ENCODE measurements around the gene COMMD6.

COMMD6 gene

DNA sequence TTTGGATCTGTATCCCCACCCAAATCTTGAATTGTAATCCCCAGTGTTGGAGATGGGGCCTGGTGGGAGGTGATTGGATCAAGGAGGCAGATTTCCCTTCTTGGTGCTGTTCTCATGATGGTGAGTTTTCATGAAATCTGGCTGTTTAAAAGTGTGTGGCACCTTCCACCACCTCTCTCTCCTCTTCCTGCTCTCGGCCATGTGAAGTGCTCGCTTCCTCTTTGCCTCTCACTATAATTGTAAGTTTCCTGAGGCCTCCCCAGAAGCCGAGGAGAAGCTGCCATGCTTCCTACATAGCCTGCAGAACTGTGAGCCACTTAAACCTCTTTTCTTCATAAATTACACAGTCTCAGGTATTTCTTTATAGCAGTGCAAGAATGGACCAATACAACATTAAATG lies 15.7 kb downstream of the COMMD6 start:
- no peak for DNase-seq (ENCODE audit: low read depth)

DNA sequence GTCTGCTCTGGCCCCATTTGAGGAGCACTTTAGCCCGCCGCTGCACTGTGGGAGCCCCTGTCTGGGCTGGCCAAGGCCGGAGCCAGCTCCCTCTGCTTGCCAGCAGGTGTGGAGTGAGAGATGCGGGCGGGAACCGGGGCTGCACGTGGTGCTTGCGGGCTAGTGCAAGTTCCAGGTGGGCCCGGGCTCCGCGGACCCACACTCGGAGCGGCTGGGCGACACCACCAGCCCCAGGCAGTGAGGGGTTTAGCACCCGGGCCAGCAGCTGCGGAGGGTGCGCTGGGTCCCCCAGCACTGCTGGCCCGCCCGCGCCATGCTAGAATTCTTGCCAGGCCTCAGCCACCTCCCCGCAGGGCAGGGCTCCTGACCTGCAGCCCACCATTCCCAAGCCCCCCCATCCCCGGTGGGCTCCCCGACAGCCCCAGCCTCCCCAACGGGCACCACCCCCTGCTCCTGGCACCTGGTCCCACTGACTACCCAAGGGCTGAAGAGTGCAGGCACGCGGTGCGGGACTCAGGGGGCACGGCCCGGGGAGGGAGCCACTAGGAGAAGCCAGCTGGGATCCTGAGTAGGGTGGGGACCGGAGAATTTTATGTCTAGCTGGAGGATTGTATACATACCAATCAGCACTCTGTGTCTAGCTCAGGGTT lies 19.1 kb downstream of the COMMD6 start:
- no peak for DNase-seq (ENCODE audit: low read depth)

DNA sequence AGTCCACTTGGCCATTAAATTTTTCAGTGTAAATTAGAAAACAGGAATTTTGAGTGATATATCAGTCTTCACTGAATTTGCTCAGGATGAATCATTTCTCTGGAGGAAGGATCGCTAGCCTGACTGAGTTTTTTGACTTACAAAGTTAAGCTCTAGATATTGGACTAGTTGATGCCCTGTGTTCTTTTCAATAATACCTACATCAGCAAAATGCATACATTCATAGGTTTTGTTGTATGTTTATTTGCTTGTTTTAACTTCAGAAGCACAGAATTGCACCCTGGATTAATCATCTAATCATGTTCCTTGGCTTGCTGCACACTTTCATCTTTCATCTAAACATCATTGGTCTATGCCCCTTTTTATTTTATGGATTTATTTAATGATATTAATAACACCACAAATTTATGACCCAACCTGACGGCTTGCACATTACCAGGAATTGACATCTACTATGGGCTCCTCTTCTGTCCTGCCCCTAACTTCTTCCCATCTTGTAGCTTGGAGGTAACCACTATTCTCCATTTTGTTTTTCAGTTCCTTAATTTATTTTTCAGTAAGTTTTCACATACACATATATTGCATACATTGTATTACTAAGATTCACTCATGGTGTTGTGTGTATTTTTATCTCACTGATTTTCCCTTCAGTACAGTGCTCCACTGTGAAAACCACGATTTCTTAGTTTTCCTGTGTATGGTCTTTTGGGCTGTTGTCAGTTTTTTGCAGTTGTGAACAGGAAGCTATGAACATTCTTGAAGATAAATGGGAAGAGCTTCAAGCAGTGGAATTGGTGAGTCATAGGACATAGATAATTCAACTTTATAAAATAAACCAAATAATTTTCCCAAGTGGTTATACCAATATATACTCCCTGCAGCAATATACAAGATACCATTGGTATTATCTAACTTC lies 23.3 kb downstream of the COMMD6 start:
- no peak for DNase-seq (ENCODE audit: low read depth)

DNA sequence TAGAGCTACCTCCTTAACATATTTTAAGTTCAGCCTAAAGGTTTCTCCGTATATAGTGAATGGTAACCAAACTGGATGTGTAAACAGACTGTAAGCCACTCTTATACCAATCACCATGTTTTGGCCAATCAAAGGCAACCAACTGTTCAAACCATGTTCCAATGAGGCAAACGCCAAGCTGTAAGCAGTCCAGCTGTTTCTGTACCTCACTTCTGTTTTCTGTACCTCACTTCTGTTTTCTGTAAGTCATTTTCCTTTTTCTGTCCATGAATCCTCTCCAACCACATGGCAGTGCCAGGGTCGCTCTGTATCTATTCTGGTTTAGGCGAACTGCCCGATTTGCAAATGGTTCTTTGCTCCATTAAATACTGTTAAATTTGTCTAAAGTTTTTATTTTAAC lies 24.4 kb downstream of the COMMD6 start:
- DNase-seq (ENCODE audit: low read depth): no peak

DNA sequence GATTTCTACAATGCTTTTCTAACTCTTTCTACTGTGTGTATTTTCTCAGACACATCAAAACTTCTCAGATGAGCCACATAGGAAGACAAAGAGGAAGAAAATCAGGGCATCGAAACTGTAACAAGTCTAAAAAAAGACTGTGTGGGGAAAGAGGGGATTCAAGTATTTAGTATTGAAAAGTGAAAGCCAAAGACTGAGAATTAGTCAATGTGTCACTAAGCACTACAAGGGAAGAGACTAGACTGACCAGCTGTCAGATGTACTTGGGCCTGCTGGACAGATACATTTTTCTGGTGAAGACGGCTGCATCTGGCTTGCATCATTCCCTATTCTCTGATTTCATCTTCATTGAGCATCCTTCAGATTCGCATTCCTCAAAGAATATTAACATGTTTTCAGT lies 25.4 kb downstream of the COMMD6 start:
- DNase-seq (ENCODE audit: low read depth): no peak

DNA sequence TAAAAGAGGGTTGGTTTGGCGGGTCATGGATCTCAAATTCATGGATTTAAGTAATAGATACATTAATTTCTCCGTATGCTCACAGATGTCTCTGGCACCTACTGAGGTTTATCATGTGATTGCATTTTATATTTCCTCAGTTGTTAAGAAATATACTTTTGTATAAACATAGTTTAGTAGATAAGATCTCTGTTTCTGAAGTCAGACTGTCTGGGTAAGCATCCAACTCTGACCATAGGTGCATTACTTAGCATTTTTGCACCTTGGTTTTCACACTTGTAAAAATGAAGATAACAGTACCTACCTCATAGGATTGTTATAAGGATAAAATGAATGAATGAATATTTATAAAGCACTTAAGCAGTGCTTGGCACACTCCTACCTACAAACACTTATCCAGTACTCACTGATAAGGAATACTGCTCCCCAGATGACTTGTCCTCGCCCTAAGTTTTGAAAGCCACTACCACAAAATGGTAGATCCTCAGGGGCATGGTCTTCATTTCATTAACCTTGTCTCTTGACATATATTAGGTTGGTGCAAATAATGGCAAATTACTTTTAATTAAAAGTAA lies 26.5 kb downstream of the COMMD6 start:
- no peak for DNase-seq (ENCODE audit: low read depth)

DNA sequence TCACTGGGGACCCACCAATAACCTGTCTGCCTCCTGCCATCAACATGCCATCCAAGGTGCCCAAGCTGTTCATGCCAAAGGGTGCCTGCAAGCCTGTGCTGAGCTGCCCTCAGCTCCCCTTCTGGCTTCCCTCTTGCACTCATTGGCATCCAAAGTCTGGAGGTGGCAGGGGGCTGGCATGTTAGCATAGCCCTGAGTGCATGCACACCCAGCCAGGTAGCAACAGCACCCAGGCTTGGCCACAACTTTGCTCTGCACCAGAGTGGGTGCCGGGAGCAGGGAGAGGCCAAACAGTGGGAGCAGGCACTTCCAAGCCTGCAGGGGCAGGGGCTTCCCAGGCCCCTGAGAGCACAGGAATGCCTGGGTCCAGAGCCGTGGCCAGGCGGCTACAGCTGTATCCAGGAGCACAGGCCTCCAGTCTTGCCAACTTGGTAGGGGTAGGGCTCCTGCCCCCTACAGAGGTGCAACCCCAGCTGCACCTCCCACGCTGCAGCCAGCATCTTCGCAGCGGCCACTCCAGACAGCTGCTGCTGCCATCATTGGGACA lies 29.6 kb downstream of the COMMD6 start:
- DNase-seq (ENCODE audit: low read depth): no peak

DNA sequence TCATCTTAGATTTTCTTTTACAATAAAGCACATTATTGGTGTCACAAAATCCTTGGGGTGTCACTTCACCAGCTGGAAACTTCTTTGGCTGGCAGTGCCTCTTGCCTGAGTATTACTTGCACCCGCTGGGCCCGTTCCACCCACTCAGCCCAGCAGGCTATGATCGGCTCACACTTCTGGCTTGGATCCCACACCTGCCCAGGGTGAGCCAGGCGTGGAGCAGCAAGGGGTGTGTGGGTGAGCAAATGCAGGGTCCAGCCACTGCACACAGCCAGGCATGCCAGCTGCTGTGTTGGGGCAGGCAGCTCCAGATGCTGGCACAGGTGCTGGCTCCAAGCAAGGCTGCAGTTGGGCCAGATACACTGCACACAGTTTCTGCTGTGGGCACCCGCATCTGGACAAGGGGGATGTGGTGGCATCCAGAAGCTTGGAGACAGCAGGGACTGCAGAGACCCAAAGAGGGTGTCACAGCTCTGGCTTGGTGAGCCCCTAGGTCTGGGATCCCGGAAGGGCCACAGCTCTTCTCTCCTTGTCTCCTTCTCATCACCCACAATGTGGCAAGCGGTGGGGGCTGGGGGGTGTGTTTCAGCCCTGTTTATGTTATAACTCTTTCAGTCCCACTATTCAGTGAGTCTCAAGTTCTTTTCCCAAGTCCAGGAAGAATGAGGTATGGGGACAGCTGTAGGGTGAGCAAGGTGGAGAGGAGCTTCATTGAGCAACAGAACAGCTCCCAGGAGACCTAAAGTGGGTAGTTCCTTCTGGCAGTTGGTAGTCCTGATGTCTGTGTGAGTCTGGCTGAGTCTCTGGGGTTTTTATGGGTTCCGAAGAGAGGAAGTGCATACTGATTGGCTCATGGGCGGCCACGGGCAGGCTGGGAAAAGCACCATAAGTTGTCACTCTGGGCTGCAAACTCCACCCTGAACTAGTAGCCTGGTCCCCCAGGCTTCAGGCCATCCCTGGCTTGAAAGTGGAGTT lies 30.3 kb downstream of the COMMD6 start:
- DNase-seq (ENCODE audit: low read depth): no peak

DNA sequence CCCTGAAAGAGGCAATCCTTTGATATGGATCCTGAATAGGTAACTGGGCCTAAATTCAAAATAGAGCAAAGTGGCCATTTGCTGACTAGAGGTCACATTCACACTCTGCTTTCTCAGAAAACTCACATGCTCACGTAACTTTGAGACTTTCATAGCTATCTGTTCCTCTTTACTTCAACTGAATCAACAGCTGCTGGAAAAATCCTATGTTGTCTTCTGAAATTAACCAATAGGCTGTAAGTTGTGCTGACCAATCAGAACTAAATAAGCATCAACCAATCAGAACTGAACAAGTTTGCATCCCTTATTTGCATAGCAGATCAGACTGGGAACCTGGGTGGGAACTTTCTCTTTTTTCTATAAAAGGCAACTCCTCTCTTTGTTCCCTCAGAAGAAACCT lies 31.6 kb downstream of the COMMD6 start:
- DNase-seq (ENCODE audit: low read depth): no peak

DNA sequence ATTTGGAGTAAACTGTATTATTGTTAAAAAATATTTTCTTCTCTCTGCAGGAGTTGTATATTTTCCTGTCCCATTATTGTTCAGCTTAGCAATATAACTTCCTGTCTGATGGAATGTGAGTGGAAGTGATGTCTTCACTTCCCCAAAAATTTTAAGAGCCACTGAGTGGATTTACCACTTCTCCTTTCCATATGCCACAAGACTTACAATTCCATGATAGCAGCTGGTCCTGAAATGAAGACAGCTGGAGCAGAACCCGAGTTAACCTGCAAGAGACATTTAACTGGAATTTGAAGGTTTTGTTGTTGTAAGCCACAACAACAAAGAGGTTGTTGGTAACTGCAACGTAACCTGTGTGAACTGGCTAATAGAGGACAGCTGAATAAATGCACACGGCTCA lies 32.3 kb downstream of the COMMD6 start:
- DNase-seq (ENCODE audit: low read depth): no peak

DNA sequence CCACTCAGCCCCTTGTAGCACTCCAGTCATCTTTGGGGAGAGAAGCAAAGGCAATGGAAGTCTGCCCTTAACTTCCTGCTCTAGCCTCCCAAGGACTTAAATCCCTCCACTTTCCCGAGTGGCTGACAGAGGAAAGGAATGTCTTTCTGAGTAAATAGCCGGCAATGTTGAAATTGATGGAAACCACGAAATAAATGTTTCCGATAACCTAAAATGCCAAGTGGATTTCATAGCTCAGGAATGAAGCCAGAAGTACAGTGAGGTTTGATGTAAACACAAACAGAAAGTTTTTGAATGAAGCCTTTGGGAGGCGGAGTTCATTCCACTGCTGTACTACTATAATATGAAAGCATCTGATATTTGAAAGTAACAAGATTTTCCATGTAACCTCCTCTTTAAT lies 41.7 kb downstream of the COMMD6 start:
- DNase-seq (ENCODE audit: low read depth): no peak

DNA sequence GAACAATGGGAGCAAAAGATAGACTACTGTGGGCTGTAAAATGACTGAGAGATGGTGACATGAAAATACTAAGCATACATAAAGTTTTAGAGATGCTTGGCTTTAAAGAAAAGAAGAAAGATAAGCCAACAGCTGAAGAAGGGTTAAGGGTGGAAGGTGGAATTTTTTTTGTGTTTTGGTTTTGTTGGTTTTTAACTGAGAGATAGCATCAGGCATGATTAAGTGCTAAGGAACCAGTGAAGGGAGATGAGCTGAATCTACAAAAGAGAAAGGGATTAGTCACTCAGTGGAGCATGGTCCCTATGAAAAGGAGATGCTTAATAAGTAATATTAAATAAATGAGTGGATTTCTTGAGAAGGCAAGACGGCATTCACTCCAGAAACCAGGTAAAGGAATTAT lies 43.1 kb downstream of the COMMD6 start:
- no peak for DNase-seq (ENCODE audit: low read depth)

DNA sequence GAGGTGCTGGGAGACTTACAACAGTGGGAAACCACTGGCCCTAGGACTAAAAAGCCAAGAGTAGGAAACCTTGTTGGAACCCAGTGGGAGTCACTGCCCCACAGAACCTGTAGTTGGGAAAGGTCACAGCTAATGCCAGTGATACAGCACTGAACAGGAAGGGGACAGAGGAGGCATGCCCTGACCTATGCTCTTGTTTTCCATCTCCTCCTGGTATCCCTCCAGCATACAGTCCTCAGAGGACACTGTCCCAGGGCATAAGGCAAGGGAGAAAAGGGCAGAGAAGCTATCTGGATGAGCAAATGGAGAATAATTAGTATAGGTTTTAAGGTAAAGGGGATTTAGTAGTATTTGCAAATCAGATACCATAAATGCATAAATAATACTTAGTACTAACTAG lies 44.5 kb downstream of the COMMD6 start:
- no peak for DNase-seq (ENCODE audit: low read depth)

DNA sequence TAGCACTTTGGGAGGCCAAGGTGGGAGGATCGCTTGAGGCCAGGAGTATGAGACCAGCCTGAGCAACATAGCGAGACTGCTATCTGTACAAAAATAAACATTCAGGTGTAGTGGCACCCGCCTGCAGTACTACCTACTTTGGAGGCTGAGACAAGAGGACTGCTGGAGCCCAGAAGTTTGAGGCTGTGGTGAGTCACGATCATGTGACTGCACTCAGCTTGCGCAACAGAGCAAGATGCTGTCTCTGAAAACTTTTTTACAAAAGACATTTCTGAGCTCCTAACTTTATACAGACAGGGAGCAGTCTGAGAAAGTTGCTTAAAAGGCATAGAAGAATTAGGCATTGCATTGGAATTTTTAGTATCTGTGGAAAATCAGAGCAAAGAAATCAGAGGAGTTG lies 45.3 kb downstream of the COMMD6 start:
- no peak for DNase-seq (ENCODE audit: low read depth)

DNA sequence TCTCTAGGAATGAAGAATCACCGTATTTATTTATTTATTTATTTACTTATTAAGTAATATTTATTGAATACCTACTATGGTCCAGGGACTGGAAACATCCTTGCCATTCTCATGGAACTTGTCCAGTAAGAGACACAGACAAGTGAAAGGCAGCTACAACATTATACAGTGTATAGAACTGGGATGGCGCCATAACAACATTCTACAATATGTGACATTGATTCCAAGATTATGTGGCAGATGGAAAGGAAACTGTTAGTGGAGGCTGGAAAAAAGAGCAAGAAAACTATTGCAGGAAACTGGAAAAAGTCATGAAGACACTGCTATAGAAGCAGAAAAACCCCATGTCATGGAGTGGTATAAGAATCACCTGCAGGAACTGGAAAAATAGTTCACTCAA lies 46.3 kb downstream of the COMMD6 start:
- DNase-seq (ENCODE audit: low read depth): no peak

DNA sequence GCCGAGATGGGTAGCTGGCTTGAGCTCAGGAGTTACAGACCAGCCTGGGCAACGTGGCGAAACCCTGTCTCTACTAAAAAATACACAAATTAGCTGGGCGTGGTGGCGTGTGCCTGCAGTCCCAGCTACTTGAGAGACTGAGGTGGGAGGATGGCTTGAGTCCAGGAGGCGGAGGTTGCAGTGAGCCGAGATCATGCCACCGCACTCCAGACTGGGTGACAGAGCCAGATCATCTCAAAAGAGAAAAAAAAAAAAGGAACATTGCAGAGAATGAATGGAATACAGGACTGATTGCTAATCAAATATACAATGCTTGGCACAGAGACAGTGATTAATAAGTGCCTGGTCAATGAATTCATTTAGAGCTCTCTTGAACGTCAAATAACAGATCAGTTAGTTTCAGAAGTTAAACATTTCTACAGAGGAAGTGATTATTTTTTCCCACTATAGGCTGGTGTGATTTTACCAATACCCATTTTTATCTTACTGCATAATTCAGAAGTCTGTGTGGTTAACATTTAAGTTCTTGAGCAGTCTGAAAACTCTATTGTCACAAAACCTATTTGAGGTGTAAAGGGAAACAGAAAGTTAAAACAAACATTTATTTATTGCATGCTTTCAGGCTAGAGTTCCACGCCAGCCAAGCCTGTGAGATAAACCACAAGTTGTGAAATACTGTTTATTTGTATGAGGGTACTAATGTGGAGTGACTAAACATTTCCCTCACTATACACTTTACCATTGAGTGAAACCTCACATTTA lies 48.0 kb downstream of the COMMD6 start:
- no peak for DNase-seq (ENCODE audit: low read depth)

DNA sequence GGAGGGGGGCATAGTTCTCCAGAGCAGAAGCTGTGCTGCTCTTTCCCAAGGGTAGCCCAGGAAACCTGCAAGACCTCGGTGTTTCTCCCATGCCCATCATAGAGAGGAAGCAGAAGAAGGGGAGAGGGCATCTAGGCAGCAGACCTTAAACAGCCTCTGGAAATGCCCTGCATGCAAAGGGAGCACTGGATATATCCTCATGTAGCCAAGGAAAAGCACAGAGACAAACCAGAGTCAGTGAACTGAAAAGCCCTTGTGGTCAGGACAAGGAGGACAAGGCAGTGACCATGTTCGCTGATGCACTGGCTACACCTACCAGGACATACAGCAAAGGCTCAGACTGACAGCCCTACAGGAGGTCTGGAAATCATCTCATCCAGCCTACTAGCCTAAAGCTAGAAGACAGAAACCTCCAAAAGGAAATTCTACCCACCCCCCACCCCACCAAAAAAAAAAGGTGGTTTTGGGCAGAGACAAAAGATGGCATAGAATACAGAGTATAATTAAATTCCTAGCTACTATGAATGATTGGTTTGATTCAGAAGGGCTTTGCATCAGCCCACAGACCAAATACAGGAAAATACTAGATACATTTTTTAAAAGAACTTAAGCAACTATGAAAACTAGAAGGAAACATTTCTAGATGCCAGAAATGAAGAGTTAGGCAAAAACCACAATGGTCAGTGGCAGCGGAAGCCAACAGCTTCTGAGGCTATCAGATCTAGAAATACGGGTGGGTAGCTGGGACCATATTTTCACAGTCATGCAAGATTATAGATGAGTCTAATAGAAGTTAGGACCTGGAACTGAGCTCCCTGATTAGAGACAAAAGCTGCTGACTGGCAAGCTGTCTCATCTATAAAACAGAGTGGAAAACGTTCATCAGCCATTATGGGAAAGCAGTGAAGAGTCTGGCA lies 51.2 kb downstream of the COMMD6 start:
- DNase-seq (ENCODE audit: low read depth): no peak

DNA sequence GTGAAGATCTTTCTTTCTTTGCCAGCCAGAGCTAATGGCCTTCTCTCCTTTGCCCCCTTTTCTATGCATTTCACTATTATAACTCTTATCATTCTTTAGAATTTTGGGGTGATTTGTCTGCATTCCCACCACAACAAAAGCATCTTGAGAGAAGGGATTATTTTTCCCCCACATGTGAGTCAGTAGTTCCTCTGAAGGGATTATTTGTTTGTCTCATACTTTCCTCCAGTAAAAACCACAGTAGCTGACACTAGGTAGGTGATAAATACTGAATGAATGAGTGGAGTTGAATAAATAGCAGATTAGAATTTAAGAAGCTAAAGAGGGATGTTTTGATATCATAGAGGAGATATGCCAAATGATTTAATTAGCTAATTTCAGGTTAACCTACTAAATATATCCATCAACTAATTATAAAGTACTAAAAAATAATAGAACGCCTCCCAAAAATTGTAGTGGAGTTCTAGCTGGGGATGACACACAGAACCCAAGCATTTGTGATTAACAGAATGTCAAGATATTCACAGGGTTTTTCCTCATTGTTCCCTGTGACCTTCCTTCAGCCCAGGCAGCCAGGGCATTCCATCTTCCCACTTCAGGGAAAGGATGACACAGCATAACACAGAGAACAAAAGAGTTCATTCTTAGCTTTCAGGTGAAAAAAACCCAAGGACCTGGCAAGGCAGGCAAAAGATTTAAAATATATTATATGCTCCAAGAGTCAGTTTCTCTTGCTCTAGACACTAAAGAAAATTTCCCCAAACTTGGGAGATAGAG lies 52.2 kb downstream of the COMMD6 start:
- DNase-seq (ENCODE audit: low read depth): no peak

DNA sequence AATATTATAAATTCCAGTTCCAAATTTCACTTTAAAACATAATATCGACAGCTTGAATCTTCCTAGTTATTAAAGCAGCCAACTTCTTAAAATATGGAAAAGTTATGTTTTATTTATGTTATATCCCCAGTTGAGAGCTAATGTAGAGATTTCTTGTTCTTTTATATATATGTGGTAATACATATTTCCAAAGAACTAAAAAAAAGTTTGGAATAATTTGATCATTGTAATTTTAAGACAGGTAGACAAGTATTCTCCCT lies 54.9 kb downstream of the COMMD6 start:
- DNase-seq (ENCODE audit: low read depth): no peak
